ENCODE data around the gene SAPCD2.
"Not testable (repeated sequence)": the region's sequence is repeated elsewhere in the genome, so short reads cannot be mapped to it uniquely, and the experiment has no call there.

SAPCD2 gene

DNA sequence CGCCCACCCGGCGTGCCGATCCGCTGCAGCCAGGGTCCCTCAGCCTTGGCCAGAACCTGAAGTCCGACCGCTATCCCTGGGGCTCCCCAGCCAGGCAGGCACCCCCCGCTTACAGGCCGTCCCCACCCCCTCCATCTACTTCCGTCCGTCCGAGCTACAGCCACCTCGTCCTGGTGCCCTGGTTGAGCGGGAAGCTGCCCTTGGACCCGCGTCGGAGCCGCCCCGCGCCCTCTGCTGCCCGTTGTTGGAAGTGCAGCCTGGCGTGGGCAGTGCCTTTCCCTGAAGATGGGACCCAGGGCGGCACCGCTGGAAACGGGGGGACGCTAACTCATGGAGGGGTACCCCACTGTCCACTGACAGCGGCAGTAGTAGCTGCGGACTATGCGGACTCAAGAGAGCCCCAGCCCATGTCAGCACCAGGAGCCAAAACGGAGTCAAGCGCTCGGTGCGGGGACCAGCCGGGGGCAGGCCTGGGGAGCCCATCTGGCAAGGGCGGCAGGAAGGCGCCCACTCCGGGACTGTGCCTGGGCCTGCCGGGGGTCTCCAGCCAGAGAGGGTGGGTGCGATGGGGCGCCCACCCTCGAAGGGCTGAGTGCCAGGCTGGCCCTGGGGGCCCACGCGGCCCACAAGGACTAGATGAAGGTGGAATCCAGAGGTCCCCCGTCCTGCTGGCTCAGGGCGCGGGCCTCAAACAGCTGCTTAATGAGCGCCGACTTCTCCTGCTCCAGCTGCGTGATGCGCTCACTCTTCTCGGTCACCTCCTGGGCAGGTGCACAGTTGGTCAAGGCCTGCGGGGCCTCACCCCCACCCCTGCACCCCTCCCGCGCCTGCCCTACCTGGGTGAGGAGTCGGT is 6.1 kb downstream of the SAPCD2 start:
- peak; percentile 55 for DNase-seq

DNA sequence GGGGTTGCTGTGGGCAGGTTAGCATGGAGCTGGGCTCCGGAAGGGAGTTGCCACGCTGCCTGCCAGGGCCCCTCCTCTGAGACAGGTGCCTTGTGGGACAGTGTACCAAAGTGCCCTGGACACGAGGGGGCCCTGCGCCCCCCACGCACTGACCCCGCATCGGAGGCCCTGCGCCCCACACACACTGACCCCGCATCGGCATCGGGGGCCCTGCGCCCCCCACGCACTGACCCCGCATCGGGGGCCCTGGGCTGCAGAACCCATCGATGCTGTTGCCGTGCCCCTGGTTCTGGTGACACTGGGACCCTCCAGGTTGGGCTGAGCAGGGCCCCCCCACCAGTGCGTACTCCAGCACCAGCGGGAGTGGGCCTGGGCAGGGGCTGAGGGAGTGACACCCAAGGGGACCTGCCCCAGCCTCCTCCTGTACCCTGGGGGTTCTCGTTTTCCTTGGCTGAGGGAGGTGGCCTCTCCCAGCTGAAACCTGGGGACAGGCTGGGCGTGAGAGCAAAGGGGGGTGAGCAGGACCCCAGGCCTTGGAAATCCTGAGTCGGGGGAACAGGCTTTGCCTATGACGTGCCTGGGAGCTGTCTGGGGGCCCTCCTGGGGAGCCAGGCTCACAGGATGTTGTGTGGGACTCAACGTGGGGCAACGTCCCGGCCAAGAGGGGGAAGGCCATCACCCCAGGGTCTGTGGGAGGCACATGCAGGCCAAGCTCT is 6.9 kb downstream of the SAPCD2 start:
- no peak for DNase-seq

DNA sequence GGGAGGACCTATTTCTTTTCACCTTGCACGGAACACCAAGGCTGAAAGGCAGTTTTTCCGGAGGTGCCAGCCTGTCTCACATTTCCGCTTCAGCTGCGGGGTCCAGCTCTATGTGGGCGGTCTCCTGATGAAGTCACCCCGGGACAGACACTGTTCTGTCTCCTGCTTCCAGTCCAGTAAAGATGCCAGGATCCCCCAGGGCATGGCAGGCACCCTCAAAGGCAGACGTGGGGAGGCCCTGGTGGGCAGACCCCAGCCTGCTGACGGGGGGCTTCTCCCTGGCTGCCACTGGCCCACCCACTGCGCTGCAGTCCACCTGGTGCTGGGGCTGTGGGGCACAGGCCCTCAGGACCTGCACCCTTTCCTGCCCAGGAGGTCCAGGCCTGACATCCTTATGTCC is 7.6 kb downstream of the SAPCD2 start:
- not testable (repeated sequence) for DNase-seq

DNA sequence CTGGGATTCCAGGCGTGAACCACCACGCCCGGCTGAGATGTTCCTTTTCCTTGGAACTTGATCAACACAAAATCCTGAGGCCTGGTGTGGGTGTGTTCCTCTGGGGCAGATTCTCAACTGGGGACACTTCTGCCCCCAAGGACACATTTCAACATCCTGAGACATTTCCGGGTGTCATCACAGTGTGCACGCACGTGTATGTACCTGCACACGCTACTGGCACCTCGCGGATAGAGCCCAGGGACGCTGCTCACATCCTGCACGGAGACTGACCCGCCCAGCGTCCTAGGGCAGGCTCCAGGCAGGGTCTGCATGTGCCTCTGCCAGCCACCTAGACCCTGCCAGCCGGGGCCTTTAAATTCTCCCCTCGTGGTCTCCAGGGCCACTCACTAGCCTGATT is 8.0 kb downstream of the SAPCD2 start:
- no peak for DNase-seq

DNA sequence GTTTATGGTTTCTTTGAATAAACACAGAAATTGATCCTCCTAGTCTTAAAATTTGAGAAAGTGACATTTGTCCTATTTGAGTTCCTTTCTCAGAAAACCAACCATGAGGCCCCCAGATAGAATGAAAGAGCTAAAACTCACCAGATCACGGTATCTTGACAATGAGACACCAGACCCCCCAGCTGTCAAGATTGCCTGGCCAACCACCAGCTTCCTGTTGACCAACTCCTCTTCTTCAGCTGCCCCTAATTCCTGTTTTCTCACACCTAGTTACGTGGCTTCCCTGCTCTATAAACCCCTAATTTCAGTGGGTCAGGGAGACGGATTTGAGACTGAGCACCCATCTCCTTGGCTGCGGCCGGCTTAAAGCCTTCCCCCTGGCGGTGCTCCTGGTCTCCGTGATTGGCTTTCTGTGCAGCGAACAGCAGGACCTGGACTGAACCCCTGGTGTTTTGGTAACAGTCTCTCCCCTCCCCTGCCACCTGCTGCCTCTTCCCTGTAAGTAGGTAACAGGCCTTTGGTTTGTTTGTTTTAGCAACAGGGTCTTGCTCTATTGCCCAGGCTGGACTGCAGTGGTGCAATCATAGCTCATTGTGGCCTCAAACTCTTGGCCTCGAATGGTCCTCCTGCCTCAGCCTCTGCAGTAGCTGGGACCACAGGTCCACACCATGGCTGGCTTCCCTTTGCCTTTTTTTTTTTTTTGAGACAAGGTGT is 11.7 kb downstream of the SAPCD2 start:
- no peak for DNase-seq

DNA sequence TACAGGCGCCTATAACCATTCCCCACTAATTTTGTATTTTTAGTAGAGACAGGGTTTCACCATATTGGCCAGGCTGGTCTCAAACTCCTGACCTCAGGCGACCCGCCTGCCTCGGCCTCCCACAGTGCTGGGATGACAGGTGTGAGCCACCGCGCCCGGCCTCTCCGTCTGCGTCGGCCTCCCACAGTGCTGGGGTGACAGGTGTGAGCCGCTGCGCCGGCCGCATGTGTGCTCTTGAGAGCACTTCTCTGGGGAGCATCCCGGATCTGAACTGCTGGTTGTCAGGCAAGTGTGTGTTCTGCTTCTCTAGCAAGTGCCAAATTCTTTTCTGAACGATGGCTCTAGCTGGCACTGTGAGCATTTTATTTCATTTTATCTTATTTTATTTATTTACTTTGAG is 12.8 kb downstream of the SAPCD2 start:
- no peak for DNase-seq

DNA sequence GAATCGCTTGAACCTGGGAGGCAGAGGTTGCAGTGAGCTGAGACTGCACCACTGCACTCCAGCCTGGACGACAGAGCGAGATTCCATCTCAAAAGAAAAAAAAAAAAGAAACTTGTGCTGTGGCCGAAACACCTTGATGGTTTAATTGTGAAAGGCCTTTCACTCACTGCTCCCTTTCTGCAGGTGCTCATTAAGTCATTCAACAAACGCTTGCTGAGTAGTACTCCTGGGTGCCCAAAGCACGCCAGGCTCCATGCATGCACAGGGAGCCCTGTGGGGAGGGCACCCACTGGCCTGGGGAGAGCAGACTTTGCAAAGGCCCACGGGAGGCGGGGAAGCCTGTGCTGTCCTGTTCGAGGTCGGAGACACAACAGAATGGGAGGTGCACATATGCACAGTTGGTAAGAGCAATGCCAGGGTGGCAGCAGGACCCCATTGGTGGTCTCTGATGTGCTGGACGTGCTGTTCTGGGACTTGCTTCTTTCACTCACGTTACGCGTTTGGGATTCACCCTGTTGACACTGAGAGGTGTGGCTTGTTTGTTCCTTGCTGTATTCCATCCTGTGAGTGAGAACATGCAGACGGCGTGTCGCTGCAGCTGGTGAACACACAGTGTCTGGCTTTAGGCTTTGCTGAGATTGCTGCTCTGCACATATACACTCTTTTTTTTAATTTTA is 13.5 kb downstream of the SAPCD2 start:
- DNase-seq, result no peak

DNA sequence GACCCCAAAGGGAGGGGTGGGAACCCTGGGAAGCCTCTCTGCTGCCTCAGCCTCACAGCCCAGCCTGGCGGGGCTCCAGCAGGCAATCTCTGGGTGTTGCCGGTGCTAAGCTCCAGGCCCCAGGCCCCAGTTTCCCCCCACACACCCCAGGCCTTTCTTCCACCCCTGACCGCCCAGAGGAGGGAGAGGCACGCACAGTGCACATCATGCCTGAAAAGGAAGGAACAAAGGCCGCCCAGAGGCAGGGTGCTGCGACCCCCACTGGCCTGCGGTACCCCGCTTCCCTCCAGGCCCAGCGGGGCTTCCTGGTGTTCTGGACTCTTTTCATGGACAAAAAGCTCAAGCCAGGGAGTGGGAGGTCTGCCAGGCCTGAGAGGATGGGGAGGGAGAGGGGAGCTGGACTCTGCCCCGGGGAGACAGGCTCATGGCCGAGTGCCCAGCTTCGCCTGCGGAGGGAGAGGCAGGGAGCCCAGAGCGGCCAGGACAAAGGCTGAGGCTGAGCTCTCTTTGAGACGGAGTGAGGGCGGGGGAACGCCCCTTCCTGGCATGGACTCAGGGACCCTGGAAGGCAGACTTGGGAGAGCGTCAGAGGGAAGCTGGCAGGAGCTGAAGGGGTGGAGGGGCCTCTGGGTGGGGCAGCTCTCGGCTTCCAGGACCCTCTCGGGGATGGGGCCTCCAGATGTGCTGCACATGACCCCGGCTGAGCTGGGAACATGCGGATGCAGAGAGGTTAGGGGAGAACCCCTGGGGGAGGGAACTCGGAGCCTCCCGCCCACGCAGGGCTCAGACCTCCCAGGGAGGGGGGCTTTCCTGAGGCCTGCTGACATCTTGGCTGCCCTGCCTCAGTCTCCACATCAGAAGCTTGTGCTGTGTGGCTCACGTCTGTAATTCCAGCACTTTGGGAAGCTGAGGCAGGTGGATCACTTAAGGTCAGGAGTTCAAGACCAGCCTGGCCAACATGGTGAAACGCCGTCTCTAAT is 14.7 kb downstream of the SAPCD2 start:
- DNase-seq, result peak; percentile 93

DNA sequence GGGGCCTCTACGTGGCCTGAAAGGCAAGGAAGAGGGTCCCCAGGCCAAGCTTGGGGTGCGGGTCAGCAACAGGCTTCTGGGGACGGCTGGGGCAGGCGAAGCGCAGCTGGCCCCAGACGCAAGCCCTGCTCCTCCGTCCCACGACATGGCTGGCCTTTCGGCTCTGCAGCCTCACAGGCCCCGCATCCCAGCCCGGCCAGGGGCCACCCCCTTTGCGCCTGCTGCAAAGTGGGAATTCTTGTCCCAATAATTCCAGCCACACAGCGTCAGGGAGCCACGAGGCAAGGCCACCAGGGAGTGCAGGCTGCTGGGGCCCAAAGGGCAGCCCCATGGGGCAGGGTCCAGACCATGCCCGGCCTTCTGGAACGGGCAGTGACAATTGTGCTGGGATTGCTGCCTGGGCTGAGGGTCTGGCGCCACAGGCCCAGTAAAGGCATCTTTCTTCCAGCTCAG is 15.4 kb downstream of the SAPCD2 start:
- no peak for DNase-seq

DNA sequence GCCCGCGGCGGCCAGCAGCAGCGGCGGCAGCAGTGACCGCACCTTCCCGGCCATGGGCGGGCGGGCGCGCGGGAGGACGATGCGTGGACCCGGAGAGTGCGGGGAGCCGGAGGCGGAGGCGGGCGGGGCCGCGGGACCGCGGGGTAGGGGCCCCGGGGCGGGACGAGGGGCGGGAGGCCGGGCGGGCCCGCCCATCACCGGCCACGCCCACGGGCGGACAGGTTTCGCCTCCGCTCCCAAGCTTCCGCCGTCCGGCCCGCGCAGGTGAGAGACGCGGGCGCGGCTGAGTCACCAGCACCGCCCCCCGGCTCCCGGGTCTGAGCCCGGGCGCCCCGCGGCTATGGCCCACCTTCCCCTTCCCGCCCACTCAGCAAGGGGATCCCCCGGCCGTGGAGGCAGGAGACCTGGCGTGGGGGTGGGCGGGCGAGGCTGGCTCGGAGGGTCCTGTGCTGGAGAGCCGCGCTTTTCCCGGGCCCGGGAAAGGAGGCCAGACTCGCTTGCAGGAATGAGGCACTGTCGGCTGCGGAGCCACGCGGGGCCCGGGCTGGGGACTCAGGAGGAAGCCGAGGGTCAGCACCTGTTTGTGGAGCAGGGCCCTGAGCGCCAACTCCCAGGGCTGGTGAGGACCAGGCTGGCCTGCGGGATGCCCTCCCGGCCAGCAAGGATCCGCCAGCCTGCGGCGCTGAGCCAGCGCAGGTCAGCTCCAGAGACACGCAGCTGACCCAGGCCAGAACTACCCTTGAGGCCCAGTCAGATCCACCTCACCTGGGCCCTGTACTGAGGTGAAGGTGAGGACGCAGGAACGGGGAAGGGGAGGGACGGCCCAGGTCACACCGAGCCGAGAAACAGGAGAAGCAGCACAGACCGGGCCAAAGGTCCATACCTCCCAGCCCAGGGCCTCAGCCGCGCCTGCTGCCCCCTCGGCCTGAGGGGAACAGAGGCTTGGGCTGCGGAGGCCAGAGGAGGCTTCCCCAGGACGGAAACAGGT is 16.1 kb downstream of the SAPCD2 start, which contains the start of gene ENTPD2:
TSS of gene ENTPD2 (minus strand) at position 118 of the 988 bp plus-strand sequence. CDS start at position 54, 64 bp downstream.
- DNase-seq, result peak; percentile 56

DNA sequence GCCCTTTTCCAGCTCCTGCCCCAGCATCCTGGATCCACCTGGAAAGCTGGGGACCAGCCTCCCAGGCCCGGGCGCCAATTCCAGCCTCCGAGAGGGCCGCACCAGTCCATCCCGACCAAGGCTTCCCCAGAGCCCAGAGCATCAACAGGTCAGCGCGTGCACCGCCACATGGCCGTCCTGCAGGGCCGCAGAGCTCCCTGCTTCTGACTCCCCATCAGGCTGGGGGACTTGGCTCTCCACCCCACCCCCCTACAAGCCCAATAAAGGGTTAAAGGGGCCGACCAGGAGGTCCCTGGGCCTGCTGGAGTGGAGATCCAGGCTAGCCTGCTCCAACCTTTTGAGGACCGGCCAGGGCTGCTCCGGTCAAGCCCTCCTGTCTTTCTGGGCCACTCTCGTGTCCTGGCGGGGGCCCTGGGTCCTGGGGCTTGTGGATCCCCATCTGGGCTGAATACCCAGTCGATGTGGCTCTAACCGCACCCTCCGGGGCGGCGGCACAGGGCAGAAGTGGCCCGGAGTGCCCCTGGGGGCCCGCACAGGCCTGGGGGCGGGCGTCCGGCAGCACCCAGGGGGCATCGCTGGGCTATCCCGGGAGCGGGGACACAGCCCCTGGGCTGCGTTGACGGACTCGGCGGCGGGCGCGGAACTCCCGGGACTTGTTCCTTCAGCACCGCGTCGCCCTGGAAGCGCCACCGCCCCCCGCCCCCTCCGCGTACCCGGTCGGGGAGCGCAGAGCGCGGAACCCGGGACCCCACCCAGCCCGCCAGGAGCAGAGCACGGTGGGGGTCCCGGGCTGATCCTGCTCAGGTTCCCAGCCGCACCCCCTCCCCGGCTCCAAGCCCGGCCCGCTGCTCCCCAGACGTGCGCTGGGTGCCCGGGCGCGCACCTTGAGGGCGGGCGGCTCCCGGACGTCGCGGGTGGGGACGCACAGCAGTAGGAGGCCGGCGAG is 17.1 kb downstream of the SAPCD2 start:
- no peak for DNase-seq

DNA sequence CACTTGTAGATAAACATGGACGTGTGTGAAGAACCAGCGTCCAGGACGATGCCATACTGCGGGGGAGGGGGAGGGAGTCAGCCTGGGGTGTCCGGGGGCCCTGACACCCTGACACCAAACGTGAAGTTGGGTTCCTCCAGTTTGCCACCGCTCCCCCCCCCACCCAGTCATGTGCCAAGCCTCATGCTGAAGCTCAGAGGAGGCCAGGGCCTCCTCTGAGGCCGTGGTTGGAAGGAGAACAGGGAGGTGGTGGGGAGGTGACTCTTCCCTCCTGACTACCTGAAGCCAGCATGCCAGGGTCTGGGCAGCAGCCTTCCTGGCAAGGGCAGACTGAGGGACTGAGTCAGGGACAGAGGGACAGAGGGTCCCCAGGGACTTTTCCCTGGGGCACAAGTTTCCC is 18.1 kb downstream of the SAPCD2 start:
- no peak for DNase-seq

DNA sequence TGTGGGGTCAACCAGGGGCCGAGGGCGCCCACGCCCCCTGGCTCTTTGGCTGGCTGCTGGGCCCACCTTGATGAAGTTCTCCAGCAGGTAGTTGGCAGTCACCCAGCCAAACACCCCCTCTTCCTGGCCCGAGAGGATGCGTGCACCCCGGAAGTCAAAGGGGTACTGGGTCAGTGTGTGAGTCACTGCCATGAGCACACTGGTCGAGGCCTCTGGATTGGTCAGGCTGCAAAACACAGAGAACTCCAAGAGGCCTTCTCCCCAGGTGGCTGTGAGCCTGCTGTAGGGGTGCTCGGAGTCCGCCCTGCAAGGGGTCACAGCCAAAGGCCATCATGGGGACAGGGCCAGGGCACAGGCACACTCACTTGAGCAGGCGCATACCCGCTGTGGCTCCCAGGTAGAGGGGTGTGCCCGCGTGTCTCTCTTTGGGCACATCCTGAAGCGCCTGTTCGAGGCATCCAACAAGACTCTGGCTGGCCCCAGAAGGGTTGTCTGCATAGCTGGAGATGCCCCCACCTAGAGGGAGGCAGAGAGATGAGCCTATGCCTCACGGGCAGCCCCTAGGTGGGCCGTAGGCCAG is 19.1 kb downstream of the SAPCD2 start:
- DNase-seq, result peak; percentile 58

DNA sequence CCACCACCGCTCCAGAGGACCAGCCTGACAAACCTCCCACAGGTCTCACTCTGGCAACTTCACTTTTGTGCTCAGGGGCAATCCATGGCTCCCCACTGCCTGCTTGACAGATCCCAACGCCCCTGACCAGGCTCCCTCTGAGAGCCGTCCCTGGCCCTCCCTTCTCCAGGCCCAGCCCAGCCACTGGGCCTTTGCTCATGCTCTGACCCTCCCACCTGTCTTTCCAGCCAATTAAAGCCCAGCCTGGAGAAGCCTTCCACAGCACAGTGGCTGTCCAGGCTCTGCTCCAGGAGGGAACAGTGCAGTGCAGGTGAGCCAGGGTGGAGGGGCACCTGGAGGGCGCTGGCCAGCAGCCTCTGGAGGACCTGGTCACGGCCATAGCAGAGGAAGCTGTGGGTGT is 19.8 kb downstream of the SAPCD2 start:
- DNase-seq, result no peak

DNA sequence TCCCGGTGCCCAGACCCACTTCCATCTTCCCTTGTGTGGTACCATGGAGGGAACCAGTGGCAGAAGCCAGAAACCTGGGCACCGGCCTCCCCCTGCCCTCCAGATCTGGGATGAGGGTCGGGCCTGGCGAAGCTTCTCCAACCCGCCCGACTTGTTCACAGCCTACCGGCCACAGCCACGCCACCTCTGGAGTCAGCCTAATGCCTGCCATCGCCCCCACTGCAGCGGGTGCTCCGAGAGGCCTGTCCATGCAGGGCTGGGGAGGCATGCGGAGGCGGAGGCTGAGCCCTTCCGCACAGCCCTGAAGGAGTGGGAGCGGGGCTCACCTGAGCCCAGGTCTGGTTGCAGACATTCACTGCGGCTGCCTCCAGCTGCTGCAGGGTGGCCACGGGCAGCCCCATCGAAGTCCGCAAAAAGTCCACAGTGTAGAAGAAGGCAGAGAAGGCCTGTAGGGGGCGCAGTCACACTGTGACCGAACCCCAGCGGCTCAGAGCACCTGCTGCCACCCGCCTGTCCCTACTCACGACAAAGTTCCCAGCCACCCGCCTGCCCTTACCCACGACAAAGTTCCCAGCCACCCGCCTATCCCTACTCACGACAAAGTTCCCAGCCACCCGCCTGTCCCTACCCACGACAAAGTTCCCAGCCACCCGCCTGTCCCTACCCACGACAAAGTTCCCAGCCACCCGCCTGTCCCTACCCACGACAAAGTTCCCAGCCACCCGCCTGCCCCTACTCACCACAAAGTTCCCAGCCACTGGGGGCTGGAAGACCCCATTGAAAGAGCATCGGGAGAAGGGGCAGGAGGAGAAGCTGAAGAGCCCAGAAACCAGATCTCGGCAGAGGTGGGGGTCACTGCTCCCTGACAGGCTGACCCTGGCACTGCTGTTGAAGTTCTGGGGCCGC is 20.6 kb downstream of the SAPCD2 start:
- no peak for DNase-seq

DNA sequence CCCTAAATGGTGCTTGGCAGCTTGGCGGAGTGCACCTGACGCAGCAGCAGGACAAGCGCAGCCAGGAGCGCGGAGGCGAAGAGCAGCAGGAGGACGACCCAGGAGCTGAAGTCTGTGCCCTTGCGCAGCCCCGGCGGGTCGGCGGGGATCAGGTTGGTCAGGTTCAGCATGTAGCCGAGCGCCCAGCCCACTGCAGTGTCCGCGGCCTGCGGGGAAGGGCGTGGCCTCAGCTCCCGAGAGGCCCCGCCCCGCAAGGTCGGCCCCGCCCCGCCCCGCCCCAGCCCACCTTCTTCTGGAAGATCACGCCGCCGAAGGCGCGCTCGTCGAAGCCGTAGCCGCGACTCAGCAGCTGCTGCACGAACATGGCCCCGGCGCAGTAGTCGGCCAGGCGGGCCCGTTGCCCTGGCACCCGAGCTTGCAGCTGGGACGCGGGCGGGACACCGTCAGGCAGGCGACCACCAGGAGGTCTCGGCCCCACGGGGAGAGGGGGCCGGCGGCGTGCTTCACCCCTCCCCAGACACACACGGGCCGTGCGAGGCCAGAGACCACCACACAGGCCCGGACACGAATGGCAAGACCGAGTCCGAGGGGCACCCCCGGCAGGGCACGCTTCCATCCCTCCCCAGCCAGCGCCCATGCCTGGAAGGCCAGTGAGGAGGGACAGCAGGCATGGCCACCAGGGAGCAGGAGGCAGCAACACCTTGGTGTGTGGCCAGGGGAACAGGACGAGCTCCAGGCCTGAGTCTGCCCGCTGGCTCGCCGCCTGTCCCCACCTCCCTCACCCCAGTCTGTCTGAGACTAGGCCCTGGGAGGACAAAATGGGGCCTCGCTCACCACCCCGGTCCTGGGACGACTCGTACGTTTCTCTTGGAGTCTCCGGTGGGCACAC is 21.5 kb downstream of the SAPCD2 start:
- no peak for DNase-seq

Measured in NCI-H226 (cell line).